ENCODE data around the gene SERPINB12.

DNA sequence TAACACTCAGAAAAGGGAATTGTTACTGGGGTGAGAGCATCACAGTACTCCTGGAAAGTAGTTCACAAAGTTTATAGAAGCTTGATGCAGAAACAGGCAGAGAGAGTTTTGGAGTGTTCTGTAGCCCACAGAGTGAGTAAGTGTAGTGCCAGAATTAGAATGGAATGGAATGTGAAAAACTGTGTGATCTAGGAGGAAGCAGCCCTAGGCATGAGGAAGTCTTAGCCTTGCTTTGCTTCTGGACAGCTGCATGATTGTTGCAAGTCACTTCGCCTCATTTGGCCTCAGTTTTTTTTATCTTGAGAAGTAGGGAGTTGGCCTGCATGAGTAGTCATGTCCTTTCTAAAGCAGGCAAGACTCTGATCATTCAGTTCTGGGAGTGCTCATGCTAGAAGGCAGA is 10.9 kb downstream of the SERPINB12 start:
- TF ChIP-seq, protein P1, sequence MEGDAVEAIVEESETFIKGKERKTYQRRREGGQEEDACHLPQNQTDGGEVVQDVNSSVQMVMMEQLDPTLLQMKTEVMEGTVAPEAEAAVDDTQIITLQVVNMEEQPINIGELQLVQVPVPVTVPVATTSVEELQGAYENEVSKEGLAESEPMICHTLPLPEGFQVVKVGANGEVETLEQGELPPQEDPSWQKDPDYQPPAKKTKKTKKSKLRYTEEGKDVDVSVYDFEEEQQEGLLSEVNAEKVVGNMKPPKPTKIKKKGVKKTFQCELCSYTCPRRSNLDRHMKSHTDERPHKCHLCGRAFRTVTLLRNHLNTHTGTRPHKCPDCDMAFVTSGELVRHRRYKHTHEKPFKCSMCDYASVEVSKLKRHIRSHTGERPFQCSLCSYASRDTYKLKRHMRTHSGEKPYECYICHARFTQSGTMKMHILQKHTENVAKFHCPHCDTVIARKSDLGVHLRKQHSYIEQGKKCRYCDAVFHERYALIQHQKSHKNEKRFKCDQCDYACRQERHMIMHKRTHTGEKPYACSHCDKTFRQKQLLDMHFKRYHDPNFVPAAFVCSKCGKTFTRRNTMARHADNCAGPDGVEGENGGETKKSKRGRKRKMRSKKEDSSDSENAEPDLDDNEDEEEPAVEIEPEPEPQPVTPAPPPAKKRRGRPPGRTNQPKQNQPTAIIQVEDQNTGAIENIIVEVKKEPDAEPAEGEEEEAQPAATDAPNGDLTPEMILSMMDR (IDR thresholded peaks at IDR 0.05): no peak
- no peak for TF ChIP-seq POLR2AphosphoS5 (IDR thresholded peaks at IDR 0.05)

Measured in stomach (tissue), 4 donors.